ENCODE measurements around the gene CEACAM3. TPM values are rescaled to one million over a fixed set of nuclear protein-coding genes. Genes with fewer than 3 reads are reported as not detected.
"Not testable (repeated sequence)": the region's sequence is repeated elsewhere in the genome, so short reads cannot be mapped to it uniquely, and the experiment has no call there.

The CEACAM3 gene
- total and polyA plus RNA-seq, 9 of the 15 experiments (the other 6 are each of a cell fraction or from before 2014, with no cell fraction given), result not detected

DNA sequence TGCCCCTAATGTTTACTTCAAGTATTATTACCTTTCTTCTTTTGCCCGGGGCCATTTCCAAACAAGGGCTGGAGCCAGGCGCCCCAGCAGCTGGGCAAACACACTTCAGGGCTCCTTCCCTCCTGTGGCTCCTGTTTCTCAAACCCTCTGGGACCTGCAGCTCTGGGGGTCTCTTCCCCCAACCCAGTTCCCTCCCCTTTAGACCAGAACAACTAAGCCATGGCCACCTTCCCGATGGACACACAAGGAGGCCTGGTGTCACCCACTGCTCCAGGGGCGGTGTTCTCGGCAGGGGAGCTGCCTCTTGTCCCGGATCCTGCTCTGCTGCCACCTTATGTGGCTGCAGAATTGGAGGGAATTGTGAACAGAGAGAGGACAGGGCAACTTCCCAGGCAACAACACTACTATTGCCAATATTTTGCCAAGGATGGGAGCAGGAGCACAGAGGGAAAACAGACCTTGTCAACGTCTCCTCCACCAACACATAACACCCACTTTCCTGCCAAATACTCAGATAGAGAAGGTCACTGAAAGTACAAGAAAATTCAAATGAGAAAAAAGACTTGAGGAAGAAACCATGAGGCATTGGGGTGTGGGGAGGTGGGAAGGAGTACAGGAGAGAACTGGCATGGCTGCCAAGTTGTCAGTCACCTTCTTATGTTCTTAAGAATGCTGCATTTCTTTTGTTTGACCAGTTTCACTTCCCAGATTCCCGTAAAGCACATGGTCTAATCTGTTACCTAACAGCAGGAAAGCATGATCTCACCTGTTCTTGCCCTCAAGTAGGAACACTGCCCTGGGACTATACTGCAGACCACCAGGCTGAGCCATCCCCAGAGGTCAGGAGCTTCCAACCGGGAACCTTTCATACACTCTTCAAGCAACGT is 45.9 kb upstream of the CEACAM3 start:
- H2AFZ ChIP-seq (ENCODE audit: low read depth, low read length); H3K9me1 ChIP-seq (ENCODE audit: control insufficient read depth, insufficient read depth, low read length); H3K4me2 ChIP-seq (ENCODE audit: insufficient read depth, low read length); H3K4me3 ChIP-seq; FAIRE-seq; H3K36me3 ChIP-seq (ENCODE audit: control insufficient read depth, insufficient read depth, low read length); H3K27me3 ChIP-seq (ENCODE audit: control insufficient read depth in 2 of 2, insufficient read depth in 2 of 2, low read length in 2 of 2); BruUV-seq (replicated peaks); POLR2A ChIA-PET; DNase-seq (ENCODE audit: extremely low read depth in 1 of 4, low spot score in 3 of 4); H3K27ac ChIP-seq (ENCODE audit: extremely low read depth, low read depth, low read length); CTCF ChIA-PET (ENCODE audit: low intra/inter-chr PET ratio); H3K79me2 ChIP-seq (ENCODE audit: control insufficient read depth, insufficient read depth, low read length); H3K9me3 ChIP-seq (replicated peaks; ENCODE audit: control insufficient read depth, insufficient read depth, low read depth, low read length); H3K4me1 ChIP-seq (replicated peaks in 1 of 2; ENCODE audit: control insufficient read depth in 2 of 2, insufficient read depth in 2 of 2, low read length in 2 of 2); ATAC-seq; H4K20me1 ChIP-seq (replicated peaks; ENCODE audit: control insufficient read depth, insufficient read depth, low read length); H3K9ac ChIP-seq (ENCODE audit: insufficient read depth in 1 of 2, low read depth in 2 of 2, low read length in 2 of 2); in situ Hi-C loops (cut with MboI); intact Hi-C loops (cut with micrococcal nuclease): not testable (repeated sequence)
- WGBS (ENCODE audit: insufficient coverage, low coverage, missing lambda C conversion rate), result 0% methylated on average over 4 of the region's 10 CpGs

DNA sequence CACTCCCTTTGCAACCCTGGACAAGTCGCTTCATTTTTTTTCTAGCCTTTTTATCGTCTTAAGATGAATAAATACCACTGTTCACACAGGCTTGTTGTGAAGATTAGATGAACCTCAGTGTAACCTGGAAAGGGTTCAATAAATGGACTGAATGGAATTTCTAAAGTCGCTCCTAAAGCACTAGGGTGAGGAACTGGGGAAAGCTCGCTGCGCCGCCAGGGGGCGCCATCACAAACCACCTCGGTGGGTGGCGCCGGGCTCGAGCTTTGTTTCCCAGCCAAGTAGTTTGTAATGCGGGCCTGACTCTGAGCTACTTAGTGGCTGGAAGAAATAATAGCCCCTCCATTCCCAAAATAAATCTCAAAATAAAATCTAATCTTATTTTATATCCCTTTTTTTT is 43.2 kb upstream of the CEACAM3 start:
- no peak overlapping the region for H3K9ac ChIP-seq (ENCODE audit: insufficient read depth in 1 of 2, low read depth in 2 of 2, low read length in 2 of 2)
- in situ Hi-C loops (cut with MboI) (no loop called here), intact Hi-C loops (cut with micrococcal nuclease) (loop anchor here (1.0 kb wide), 2 partner anchors 32 to 68 kb away; no protein-coding TSS in a partner anchor)
- H3K79me2 ChIP-seq (ENCODE audit: control insufficient read depth, insufficient read depth, low read length), result no peaks in the 10 kb centered on the region
- no peaks in the 10 kb centered on the region for H4K20me1 ChIP-seq (replicated peaks; ENCODE audit: control insufficient read depth, insufficient read depth, low read length)
- no peaks in the 10 kb centered on the region for H3K9me1 ChIP-seq (ENCODE audit: control insufficient read depth, insufficient read depth, low read length)
- no peak overlapping the region for H3K27ac ChIP-seq (ENCODE audit: extremely low read depth, low read depth, low read length)
- H3K4me3 ChIP-seq, result no peak overlapping the region
- BruUV-seq (replicated peaks), result no TSS peak
- no peak overlapping the region for H3K4me2 ChIP-seq (ENCODE audit: insufficient read depth, low read length)
- H3K36me3 ChIP-seq (ENCODE audit: control insufficient read depth, insufficient read depth, low read length), result no peaks in the 10 kb centered on the region
- H3K27me3 ChIP-seq (ENCODE audit: control insufficient read depth in 2 of 2, insufficient read depth in 2 of 2, low read length in 2 of 2), result no peaks in the 10 kb centered on the region; a peak in 1 of 5 replicates
- H3K9me3 ChIP-seq (replicated peaks; ENCODE audit: control insufficient read depth, insufficient read depth, low read depth, low read length), result no peaks in the 10 kb centered on the region
- DNase-seq (ENCODE audit: extremely low read depth in 1 of 4, low spot score in 3 of 4) (peak; percentile 63 to 73 (median 69)), ATAC-seq (peak; percentile 95), FAIRE-seq (peak; percentile 75)
- POLR2A ChIA-PET, result interaction anchor here (0.6 to 1.0 kb wide), 4 partner anchors 21 to 110 kb away, joined by 3 to 4 read pairs (median 3); no protein-coding TSS in a partner anchor
- no peaks in the 10 kb centered on the region for H3K4me1 ChIP-seq (replicated peaks in 1 of 2; ENCODE audit: control insufficient read depth in 2 of 2, insufficient read depth in 2 of 2, low read length in 2 of 2)
- H2AFZ ChIP-seq (ENCODE audit: low read depth, low read length), result 0 out of 2 replicates have a peak overlapping the region, but pooled peaks have one; percentile 23
- WGBS (ENCODE audit: insufficient coverage, low coverage, missing lambda C conversion rate), result 2% methylated on average over 12 of the region's 12 CpGs
- CTCF ChIA-PET (ENCODE audit: low intra/inter-chr PET ratio), result interaction anchor here (0.5 to 1.8 kb wide), 4 partner anchors 29 to 357 kb away, joined by 3 to 8 read pairs (median 5); no protein-coding TSS in a partner anchor
- TF ChIP-seq TAF7 (tag; IDR thresholded peaks at IDR 0.05) (no peak), KDM1A (IDR thresholded peaks at IDR 0.05) (no peak), RAD21 (CRISPR knock-in tag; conservative IDR thresholded peaks at IDR 0.05 in 1 of 2, IDR thresholded peaks at IDR 0.05 in 1 of 2) (peak in 1 of 2 experiments; percentile 60; a peak in 2 of 4 replicates), ZNF12 (CRISPR knock-in tag; IDR thresholded peaks at IDR 0.05) (no peak), ZNF134 (CRISPR knock-in tag; conservative IDR thresholded peaks at IDR 0.05) (no peak), ETV1 (tag; conservative IDR thresholded peaks at IDR 0.05; ENCODE audit: low read depth) (no peak), ZZZ3 (IDR thresholded peaks at IDR 0.05) (no peak)
- TF ChIP-seq, protein P1, sequence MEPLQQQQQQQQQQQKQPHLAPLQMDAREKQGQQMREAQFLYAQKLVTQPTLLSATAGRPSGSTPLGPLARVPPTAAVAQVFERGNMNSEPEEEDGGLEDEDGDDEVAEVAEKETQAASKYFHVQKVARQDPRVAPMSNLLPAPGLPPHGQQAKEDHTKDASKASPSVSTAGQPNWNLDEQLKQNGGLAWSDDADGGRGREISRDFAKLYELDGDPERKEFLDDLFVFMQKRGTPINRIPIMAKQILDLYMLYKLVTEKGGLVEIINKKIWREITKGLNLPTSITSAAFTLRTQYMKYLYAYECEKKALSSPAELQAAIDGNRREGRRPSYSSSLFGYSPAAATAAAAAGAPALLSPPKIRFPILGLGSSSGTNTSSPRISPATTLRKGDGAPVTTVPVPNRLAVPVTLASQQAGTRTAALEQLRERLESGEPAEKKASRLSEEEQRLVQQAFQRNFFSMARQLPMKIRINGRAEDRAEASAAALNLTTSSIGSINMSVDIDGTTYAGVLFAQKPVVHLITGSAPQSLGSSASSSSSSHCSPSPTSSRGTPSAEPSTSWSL (CRISPR knock-in tag; IDR thresholded peaks at IDR 0.05; ENCODE audit: borderline replicate concordance), result no peak
- TF ChIP-seq, protein P2, sequence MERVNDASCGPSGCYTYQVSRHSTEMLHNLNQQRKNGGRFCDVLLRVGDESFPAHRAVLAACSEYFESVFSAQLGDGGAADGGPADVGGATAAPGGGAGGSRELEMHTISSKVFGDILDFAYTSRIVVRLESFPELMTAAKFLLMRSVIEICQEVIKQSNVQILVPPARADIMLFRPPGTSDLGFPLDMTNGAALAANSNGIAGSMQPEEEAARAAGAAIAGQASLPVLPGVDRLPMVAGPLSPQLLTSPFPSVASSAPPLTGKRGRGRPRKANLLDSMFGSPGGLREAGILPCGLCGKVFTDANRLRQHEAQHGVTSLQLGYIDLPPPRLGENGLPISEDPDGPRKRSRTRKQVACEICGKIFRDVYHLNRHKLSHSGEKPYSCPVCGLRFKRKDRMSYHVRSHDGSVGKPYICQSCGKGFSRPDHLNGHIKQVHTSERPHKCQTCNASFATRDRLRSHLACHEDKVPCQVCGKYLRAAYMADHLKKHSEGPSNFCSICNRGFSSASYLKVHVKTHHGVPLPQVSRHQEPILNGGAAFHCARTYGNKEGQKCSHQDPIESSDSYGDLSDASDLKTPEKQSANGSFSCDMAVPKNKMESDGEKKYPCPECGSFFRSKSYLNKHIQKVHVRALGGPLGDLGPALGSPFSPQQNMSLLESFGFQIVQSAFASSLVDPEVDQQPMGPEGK (CRISPR knock-in tag; IDR thresholded peaks at IDR 0.05; ENCODE audit: borderline replicate concordance), result no peak

Measured in K562 (cell line).